Vagina (tissue), 2 donors: ENCODE data around the gene CCNF.

Source experiments
- POLR2A ChIP-seq, 2 donors: fragments of 450-650 bp; IDR thresholded peaks; one replicate each; pipeline ENCODE4 v1.6.1; 2017; ENCODE audit warnings: antibody characterized with exemption in 2 of 2, mild to moderate bottlenecking in 2 of 2, moderate library complexity in 2 of 2
- POLR2AphosphoS5 ChIP-seq, 2 donors: sonication (generic); formaldehyde crosslinking; IDR thresholded peaks; one replicate each; pipeline ENCODE4 v1.9.0; 2017; ENCODE audit warnings: antibody characterized with exemption in 2 of 2, mild to moderate bottlenecking in 2 of 2, low read depth in 1 of 2; ENCODE audit not compliant: insufficient read depth in 1 of 2
- TF ChIP-seq, protein P1 (sequence below), 3 experiments: fragments of 450-650 bp in 2 of 3; fragments of 200-600 bp in 1 of 3; sonication (generic) in 1 of 3; IDR thresholded peaks; one replicate each; pipeline ENCODE4 v1.5.1; 2017 to 2019; ENCODE audit warnings: antibody characterized with exemption in 3 of 3, mild to moderate bottlenecking in 2 of 3, moderate library complexity in 2 of 3

- TF ChIP-seq, protein P1, sequence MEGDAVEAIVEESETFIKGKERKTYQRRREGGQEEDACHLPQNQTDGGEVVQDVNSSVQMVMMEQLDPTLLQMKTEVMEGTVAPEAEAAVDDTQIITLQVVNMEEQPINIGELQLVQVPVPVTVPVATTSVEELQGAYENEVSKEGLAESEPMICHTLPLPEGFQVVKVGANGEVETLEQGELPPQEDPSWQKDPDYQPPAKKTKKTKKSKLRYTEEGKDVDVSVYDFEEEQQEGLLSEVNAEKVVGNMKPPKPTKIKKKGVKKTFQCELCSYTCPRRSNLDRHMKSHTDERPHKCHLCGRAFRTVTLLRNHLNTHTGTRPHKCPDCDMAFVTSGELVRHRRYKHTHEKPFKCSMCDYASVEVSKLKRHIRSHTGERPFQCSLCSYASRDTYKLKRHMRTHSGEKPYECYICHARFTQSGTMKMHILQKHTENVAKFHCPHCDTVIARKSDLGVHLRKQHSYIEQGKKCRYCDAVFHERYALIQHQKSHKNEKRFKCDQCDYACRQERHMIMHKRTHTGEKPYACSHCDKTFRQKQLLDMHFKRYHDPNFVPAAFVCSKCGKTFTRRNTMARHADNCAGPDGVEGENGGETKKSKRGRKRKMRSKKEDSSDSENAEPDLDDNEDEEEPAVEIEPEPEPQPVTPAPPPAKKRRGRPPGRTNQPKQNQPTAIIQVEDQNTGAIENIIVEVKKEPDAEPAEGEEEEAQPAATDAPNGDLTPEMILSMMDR (IDR thresholded peaks at IDR 0.05) = no peak
- no peak for TF ChIP-seq POLR2A (IDR thresholded peaks at IDR 0.05)
- no peak for TF ChIP-seq POLR2AphosphoS5 (IDR thresholded peaks at IDR 0.05; ENCODE audit: insufficient read depth in 1 of 2, low read depth in 1 of 2)
Measured at GRCh38 chr16:2388139-2388874, 40.9 kb upstream of the CCNF start.
